HEK293T (cell line): Measurements from ENCODE around the gene DDX46.

ENCODE experiments used
- CTCF ChIA-PET: fragments of 350-600 bp; formaldehyde crosslinking; extraction: SDS; loops from one replicate; lab custom pipeline; 2021; ENCODE audit warnings: antibody characterized with exemption, inconsistent platforms; lab: Yijun Ruan, JAX
- POLR2A ChIA-PET: fragments of 350-600 bp; formaldehyde crosslinking; extraction: SDS; loops from one replicate; lab custom pipeline; 2020; ENCODE audit warnings: antibody characterized with exemption, inconsistent platforms; lab: Yijun Ruan, JAX
- DNase-seq: peaks from one replicate; pipeline ENCODE4 v3.0.0; 2012; ENCODE audit warnings: mixed read lengths; ENCODE audit errors: extremely low spot score
- ARNT ChIP-seq: fragments of 450-650 bp; IDR thresholded peaks from 2 replicates; pipeline ENCODE4 v1.6.1; 2017; ENCODE audit warnings: mild to moderate bottlenecking
- BHLHE40 ChIP-seq: fragments of 450-650 bp; IDR thresholded peaks from 2 replicates; pipeline ENCODE4 v1.6.1; 2016; ENCODE audit warnings: mild to moderate bottlenecking, moderate library complexity, borderline replicate concordance
- CTBP1 ChIP-seq: fragments of 450-650 bp; IDR thresholded peaks from 2 replicates; pipeline ENCODE4 v1.6.1; 2016; ENCODE audit warnings: borderline replicate concordance
- ELF4 ChIP-seq: fragments of 450-650 bp; IDR thresholded peaks from 2 replicates; pipeline ENCODE4 v1.6.1; 2017; ENCODE audit warnings: antibody characterized with exemption
- FOXA1 ChIP-seq: fragments of 450-650 bp; IDR thresholded peaks from 2 replicates; pipeline ENCODE4 v1.6.1; 2016; ENCODE audit warnings: mild to moderate bottlenecking
- FOXK2 ChIP-seq: fragments of 450-650 bp; IDR thresholded peaks from 2 replicates; pipeline ENCODE4 v1.6.1; 2016; ENCODE audit warnings: mild to moderate bottlenecking
- FOXM1 ChIP-seq: fragments of 450-650 bp; IDR thresholded peaks from 2 replicates; pipeline ENCODE4 v1.6.1; 2017; ENCODE audit warnings: mild to moderate bottlenecking, borderline replicate concordance
- HDGF ChIP-seq: fragments of 450-650 bp; IDR thresholded peaks from 2 replicates; pipeline ENCODE4 v1.6.1; 2017; ENCODE audit warnings: antibody characterized with exemption, borderline replicate concordance
- L3MBTL2 ChIP-seq: fragments of 450-650 bp; conservative IDR thresholded peaks from 2 replicates; pipeline ENCODE4 v1.6.1; 2016; ENCODE audit warnings: mild to moderate bottlenecking
- LEF1 ChIP-seq: fragments of 450-650 bp; IDR thresholded peaks from 2 replicates; pipeline ENCODE4 v1.6.1; 2017; ENCODE audit warnings: mild to moderate bottlenecking, borderline replicate concordance
- NFRKB ChIP-seq: fragments of 450-650 bp; IDR thresholded peaks from 2 replicates; pipeline ENCODE4 v1.6.1; 2016; ENCODE audit warnings: mild to moderate bottlenecking, moderate library complexity
- PKNOX1 ChIP-seq: fragments of 450-650 bp; IDR thresholded peaks from 2 replicates; pipeline ENCODE4 v1.6.1; 2016
- SP1 ChIP-seq: fragments of 450-650 bp; IDR thresholded peaks from 2 replicates; pipeline ENCODE4 v1.6.1; 2017
- SUZ12 ChIP-seq: fragments of 450-650 bp; IDR thresholded peaks from 2 replicates; pipeline ENCODE4 v1.6.1; 2016; ENCODE audit warnings: mild to moderate bottlenecking
- TARDBP ChIP-seq: fragments of 450-650 bp; IDR thresholded peaks from 2 replicates; pipeline ENCODE4 v1.6.1; 2016
- ZNF384 ChIP-seq: fragments of 450-650 bp; IDR thresholded peaks from 2 replicates; pipeline ENCODE4 v1.6.1; 2016

DDX46 gene

GRCh38 chr5:134784241-134784920 is 25.8 kb downstream of the DDX46 start:
- TF ChIP-seq NFRKB (no peak), ZNF384 (no peak), BHLHE40 (no peak)
- no peak for DNase-seq
- POLR2A ChIA-PET: interaction anchor here (0.7 kb wide), 1 partner anchor 10 kb away, joined by 3 read pairs; no protein-coding TSS in a partner anchor
- CTCF ChIA-PET: no interaction called here

DNA sequence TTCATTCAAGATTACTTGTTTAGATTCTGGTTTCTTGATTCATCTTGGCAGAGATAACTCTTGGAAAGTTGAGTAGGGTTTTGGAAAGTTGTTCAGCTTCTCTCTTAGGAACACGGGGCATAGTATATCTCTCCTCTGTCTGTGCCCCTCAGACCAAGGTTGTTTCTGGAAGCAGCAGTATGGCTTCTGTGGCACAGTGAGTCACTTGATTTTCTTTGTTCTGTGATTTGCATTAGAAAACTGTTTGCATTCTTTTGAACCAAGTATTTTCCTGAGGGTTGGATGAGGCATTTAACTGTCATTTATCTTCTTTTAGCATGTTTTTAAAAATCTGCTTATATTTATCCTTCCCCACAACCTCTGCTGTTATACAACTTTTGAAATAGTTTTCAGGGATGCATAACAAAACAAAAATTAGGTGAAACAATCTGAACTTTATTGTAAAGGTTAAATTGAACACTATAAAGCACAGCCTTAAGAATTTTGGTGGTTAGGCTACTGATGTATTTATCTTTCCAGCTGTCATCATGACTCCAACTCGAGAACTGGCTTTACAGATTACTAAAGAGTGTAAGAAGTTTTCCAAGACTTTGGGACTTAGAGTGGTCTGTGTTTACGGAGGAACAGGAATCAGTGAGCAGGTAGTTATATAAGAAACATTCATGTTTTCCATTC is 26.5 kb downstream of the DDX46 start:
- POLR2A ChIA-PET: no interaction called here
- no peak for TF ChIP-seq L3MBTL2
- TF ChIP-seq SUZ12: no peak
- TF ChIP-seq HDGF: no peak
- no peak for TF ChIP-seq ELF4
- TF ChIP-seq LEF1: no peak
- no peak for TF ChIP-seq TARDBP
- TF ChIP-seq PKNOX1: no peak
- TF ChIP-seq ARNT: no peak
- TF ChIP-seq FOXM1: no peak
- no peak for TF ChIP-seq FOXA1
- no peak for TF ChIP-seq ZNF384
- no peak for TF ChIP-seq CTBP1
- TF ChIP-seq BHLHE40: no peak
- TF ChIP-seq SP1: no peak
- no peak for TF ChIP-seq FOXK2
- no peak for TF ChIP-seq NFRKB
- no peak for DNase-seq
- CTCF ChIA-PET: no interaction called here

- ChIA-PET POLR2A (no interaction called here), CTCF (no interaction called here)
- no peak for DNase-seq
- TF ChIP-seq FOXA1 (no peak), L3MBTL2 (no peak), HDGF (no peak), FOXM1 (no peak)
These were observed 29.1 kb downstream of the DDX46 start for GRCh38 chr5:134787692-134788091.

DNA sequence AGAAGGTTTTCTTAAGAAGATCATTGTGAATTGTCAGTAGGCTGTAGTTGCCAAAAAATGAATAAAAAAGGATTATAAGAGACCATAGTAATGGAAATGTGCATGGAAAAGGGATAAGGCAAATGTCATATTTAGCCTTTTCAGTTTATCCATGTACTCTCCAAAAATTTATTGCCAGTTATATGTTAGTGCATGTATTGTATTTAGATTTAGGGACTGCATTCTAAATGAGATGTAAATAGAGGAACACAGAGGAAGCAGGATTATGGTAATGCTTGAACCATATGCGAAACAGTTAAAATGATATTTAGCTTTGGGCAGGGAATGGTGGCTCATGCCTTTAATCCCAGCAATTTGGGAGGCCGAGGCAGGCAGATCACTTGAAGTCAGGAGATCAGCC is 33.0 kb downstream of the DDX46 start:
- ChIA-PET CTCF (interaction anchor here (0.6 kb wide), 2 partner anchors 14 to 26 kb away, joined by 3 to 10 read pairs; no protein-coding TSS in a partner anchor), POLR2A (no interaction called here)
- TF ChIP-seq ELF4 (no peak), HDGF (no peak), ZNF384 (no peak), SP1 (no peak), CTBP1 (no peak), FOXK2 (no peak), L3MBTL2 (no peak), NFRKB (no peak), SUZ12 (no peak)
- DNase-seq: no peak

DNA sequence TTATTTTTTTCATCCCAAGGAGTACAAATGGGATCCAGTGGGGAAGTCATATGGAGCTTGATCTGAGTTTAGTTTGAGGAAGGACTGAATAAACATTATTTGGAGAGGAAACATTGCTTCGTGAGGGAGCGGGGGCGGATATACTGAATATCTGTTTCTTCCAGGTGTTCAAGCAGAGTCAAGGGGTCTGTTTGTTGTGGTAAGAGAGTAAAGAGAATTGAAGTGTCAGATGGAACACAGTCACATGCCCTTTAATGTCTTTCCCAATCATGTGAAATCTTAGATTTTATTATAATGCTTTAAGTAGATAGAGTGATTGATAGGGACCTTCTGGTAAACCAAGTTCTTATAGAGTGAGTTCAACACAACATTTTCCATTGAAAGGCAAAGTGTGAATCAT is 33.7 kb downstream of the DDX46 start:
- POLR2A ChIA-PET: no interaction called here
- CTCF ChIA-PET: no interaction called here
- no peak for DNase-seq
- no peak for TF ChIP-seq PKNOX1
- no peak for TF ChIP-seq FOXM1
- no peak for TF ChIP-seq CTBP1
- TF ChIP-seq FOXA1: no peak
- no peak for TF ChIP-seq L3MBTL2
- TF ChIP-seq HDGF: no peak
- no peak for TF ChIP-seq SUZ12
- TF ChIP-seq ELF4: no peak

DNA sequence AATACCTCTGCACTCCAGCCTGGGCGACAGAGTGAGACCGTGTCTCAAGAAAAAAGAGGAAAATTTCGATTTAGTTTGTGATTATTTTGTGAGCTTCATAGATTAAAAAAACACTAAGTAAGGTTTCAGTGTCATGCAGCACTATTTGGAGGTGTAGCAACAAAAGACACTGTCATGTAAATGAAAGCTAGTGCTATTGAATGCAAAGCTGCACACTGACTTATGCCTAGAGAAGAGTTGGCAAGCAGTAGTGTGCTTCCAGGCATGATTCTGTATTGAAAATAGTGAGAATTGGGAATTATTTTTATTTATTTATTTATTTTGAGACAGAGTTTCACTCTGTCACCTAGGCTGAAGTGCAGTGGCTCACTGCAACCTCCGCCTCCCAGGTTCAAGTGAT is 34.5 kb downstream of the DDX46 start:
- POLR2A ChIA-PET: no interaction called here
- CTCF ChIA-PET: no interaction called here
- DNase-seq: no peak
- TF ChIP-seq CTBP1 (no peak), SUZ12 (no peak), FOXK2 (no peak), ARNT (no peak), L3MBTL2 (no peak)

DNA sequence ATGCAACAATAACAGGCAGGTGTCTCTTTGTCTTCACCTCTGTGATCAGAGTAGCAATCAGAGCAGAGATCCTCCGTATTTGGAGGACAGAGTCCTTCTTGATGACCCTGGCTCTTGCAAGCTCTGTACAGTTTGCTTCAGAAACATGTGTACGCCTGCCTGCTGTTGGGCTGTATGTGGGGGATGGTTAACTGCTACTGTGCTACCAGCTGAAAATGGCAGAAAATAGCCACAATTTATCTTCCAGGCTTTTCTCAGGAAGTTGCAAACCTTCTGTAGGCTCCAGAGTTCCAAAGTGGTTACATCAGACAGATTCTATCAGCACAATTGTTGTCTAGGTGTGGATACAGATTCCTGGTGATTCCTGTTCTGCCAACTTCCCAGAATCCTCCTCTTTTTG is 35.5 kb downstream of the DDX46 start:
- POLR2A ChIA-PET: interaction anchor here (1.0 kb wide), 1 partner anchor 10 kb away, joined by 3 read pairs; no protein-coding TSS in a partner anchor
- CTCF ChIA-PET: no interaction called here
- no peak for DNase-seq
- no peak for TF ChIP-seq ZNF384
